Fibroblast of lung (primary cell): ENCODE measurements around the gene NEK4.

ENCODE experiments used
- EZH2 ChIP-seq: IDR thresholded peaks from 2 replicates; pipeline ENCODE4 v1.5.1; 2012; ENCODE audit warnings: low read length, control low read depth, mild to moderate bottlenecking; ENCODE audit errors: missing control alignments
- TF ChIP-seq, protein P1 (sequence below), 2 donors: IDR thresholded peaks in 1 of 2; conservative IDR thresholded peaks in 1 of 2; 1 replicate in 1 of 2; 2 replicates in 1 of 2; pipeline ENCODE4 v1.5.1; 2011 to 2012; ENCODE audit warnings: low read length in 2 of 2, control low read depth in 1 of 2, inconsistent platforms in 1 of 2, low read depth in 1 of 2, mild to moderate bottlenecking in 1 of 2

GRCh38 chr3:52798978-52799476 is 28.3 kb upstream of the NEK4 start:
- TF ChIP-seq EZH2 = no peak
- TF ChIP-seq, protein P1, sequence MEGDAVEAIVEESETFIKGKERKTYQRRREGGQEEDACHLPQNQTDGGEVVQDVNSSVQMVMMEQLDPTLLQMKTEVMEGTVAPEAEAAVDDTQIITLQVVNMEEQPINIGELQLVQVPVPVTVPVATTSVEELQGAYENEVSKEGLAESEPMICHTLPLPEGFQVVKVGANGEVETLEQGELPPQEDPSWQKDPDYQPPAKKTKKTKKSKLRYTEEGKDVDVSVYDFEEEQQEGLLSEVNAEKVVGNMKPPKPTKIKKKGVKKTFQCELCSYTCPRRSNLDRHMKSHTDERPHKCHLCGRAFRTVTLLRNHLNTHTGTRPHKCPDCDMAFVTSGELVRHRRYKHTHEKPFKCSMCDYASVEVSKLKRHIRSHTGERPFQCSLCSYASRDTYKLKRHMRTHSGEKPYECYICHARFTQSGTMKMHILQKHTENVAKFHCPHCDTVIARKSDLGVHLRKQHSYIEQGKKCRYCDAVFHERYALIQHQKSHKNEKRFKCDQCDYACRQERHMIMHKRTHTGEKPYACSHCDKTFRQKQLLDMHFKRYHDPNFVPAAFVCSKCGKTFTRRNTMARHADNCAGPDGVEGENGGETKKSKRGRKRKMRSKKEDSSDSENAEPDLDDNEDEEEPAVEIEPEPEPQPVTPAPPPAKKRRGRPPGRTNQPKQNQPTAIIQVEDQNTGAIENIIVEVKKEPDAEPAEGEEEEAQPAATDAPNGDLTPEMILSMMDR (conservative IDR thresholded peaks at IDR 0.05 in 1 of 2, IDR thresholded peaks at IDR 0.05 in 1 of 2; ENCODE audit: low read depth in 1 of 2, low read length in 2 of 2) = peak; percentile 15 to 41
